GM21576 (cell line): ENCODE measurements around the gene AUTS2.

Source experiments
- ATAC-seq: cut with Tn5 transposase; IDR thresholded peaks from one replicate; pipeline ENCODE4 v1.9.1; 2021; ENCODE audit warnings: mild to moderate bottlenecking, moderate library complexity; ENCODE audit not compliant: unreplicated experiment

AUTS2 gene

DNA sequence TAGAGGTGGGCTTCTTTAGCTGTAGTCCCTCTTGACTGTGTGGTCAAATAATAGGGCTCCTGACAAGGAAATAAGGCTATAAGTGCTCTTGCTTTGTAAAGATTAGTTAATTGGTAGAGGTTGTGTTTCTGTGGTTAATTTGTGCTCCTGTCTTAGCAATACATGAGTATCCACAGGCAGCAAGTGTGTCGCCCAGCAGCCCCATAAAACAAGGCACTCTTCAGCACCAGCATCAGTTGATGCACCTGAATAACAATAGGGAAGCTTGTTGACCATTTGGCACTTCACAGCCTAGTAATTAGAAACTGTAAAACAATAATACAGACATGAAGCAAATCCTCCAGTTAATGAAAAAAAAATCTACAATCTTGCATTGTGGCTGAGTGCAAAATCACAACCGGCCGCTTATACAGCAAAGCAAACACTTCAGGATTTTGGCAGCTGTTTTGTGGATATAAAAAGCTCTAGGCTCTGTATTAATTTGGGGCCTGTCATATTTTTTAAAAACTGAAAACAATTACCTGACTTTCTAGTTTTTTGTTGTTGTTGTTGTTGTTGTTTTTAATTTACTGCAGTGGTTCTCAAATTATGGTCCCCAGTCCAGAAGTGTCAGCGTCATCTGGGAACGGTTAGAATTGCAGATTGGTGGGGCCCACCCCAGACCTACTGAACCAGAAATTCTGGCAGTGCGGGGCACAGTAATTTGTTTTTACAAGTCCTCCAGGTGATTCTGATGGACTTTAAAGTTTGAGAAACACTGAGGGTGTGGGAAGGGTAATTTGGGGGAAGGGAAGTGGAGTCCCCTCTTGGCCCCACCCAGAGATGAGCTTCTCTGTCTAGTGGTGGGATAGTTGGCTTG lies 56.8 kb downstream of the AUTS2 start:
- no peak for ATAC-seq

GRCh38 chr7:69656077-69656476 lies 57.8 kb downstream of the AUTS2 start:
- ATAC-seq = no peak

DNA sequence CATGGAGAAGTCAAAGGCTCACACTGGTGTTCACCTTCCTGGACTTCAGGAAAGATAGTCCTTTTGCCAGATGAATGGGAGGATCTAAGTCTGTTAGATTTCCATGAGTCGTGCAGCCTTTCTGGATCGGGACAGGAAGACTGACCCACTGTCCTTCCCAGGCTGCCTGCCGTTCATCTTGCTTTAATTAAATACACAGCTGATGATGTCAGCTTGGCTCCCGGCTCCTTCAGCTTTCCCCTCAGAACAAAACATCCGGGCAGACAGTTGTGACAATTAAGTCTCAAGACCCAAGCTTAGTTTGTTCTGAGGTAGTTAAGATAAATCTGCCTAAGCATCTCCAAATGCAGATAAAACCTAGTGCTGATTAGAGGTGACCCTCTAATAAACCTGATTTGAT lies 58.6 kb downstream of the AUTS2 start:
- no peak for ATAC-seq

- no peak for ATAC-seq
These were observed 59.1 kb downstream of the AUTS2 start for GRCh38 chr7:69657331-69657730.

GRCh38 chr7:69657985-69658384 lies 59.7 kb downstream of the AUTS2 start:
- no peak for ATAC-seq

DNA sequence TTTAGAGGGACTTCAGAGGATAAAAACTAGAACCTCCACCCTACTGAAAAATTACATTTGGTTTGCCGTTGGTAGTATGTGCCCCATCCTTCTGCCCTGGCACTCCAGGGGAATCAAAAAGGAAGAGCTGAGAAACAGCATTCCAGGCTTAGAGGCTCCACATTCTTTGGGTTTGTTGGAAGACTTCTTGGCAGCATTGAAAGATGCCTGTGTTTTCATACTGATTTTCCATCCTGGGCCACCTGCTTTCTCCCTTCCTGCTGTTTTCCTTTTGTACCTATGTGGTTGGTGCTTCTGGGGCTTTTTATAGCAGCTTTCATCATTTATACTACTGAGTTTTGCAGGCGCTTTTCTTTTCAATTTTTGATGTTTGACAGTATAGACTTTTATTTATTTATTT lies 61.7 kb downstream of the AUTS2 start:
- ATAC-seq = no peak

DNA sequence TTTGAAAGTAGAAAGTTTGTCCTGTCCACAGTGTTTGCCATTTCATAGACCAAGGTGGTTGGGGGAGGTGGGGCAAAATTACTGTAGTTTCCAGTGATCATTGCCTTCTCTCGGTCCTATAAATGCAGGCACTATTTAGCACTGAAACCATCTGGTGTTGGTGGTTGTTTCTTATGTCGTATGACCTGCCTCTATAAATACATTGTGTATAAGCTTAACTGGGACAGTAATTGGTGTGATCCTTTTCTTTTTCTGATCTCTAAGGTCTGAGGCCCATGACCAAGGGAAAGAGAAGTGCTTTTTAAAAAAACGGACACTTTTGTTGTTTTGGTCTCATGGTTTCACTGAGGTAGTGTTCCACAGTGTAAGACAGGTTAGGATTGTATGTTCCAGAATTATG lies 63.1 kb downstream of the AUTS2 start:
- ATAC-seq = no peak

GRCh38 chr7:69663911-69664832 lies 65.9 kb downstream of the AUTS2 start:
- no peak for ATAC-seq

DNA sequence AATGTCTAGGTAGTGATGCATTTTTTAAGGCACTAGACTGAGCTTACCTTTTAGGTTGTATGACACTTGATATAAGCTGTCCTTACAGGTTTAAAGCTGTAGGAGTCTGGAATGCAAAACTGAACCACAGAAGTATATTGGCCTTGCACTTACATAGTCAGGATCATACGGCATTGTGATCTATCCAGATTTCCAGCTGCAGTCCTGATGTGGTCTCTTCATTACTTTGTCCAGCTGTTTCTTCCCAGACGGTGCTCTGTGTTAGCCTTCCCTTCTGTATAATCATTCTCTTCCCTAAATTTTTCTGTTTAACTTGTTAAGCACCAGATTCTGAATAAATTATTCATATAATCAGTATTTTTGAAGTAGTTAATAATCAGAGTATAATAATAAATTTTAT lies 67.1 kb downstream of the AUTS2 start:
- no peak for ATAC-seq

DNA sequence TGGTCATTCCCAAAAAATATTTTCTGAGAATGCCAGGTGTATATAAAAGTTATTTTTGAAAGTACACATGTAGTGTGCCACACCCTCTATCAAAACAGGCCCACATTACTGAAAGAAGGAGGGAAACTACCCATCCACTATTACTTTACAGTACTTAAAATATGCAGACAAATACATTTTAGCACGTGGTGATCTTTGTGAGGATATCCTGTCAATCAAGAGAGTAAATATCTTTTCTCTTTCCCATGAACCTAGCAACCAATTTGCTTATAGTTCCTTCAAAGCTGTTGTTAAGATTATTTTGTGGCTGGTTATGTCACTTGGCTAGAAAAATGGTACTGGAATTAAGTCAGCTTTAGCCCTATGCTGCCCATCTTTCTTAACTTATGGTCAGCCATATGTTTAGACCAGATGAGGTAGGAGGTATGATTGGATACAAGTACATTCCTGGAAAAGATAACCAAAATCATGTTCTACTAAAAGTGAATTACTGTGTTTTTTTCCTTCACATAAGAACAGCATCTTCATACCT lies 70.1 kb downstream of the AUTS2 start:
- ATAC-seq = no peak

DNA sequence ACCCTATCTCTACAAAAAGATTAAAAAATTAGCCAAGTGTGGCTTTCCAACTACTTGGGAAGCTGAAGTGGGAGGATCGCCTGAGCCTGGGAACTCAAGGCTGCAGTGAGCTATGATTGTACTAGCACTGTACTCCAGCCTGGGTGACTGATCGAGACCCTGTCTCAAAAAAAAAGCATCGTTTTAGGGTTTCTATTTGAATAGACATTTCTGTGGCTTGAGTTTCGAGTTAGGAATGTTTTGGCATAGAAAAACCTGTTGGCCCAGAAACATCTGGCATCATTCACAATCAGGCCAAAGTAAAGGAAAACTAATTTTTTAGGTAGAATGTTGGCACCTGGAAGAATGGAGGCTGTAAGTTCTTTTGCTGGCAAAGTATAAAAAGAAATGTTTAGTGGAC lies 72.4 kb downstream of the AUTS2 start:
- no peak for ATAC-seq

GRCh38 chr7:69673074-69673473 lies 74.8 kb downstream of the AUTS2 start:
- no peak for ATAC-seq

- ATAC-seq = peak; percentile 67
These were observed 76.5 kb downstream of the AUTS2 start for GRCh38 chr7:69674701-69675182.

- peak; percentile 38 for ATAC-seq
These were observed 78.0 kb downstream of the AUTS2 start for GRCh38 chr7:69676247-69676646.

- ATAC-seq = peak; percentile 32
These were observed 79.0 kb downstream of the AUTS2 start for GRCh38 chr7:69677054-69677852.

GRCh38 chr7:69677881-69678493 lies 79.7 kb downstream of the AUTS2 start:
- no peak for ATAC-seq

GRCh38 chr7:69678494-69679187 lies 80.4 kb downstream of the AUTS2 start:
- ATAC-seq = no peak

DNA sequence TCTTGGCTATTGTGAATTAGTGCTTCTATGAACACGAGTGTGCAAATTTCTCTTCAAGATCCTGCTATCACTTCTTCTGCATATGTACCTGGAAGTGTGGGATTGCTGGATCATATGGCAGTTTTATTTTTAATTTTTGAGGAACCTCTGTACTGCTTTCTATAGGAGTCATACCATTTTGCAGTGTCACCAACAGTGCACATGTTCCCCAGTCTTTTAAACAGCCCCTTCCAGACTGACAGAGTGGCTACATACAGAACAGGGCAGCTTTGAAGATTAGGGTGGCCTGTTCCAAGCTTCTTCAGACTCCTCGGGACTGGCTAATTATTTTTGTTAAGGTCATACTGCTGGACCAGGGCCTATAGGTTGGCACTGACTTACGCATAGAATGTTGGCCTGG lies 82.9 kb downstream of the AUTS2 start:
- no peak for ATAC-seq

GRCh38 chr7:69682518-69682917 lies 84.2 kb downstream of the AUTS2 start:
- no peak for ATAC-seq

GRCh38 chr7:69683002-69683401 lies 84.7 kb downstream of the AUTS2 start:
- no peak for ATAC-seq
